Measurements from ENCODE around the gene MBD3. TPM values are rescaled to one million over a fixed set of nuclear protein-coding genes. Genes with fewer than 3 reads are reported as not detected.
"Not testable (repeated sequence)": the region's sequence is repeated elsewhere in the genome, so short reads cannot be mapped to it uniquely, and the experiment has no call there.

Gene MBD3
- total RNA-seq, 1 experiment from 2014 or later = 191 TPM

GRCh38 chr19:1540365-1540925, 52.2 kb downstream of the MBD3 start:
- no peak for DNase-seq (ENCODE audit: low read depth)

GRCh38 chr19:1539749-1540148, 52.9 kb downstream of the MBD3 start:
- DNase-seq (ENCODE audit: low read depth) = not testable (repeated sequence)

- DNase-seq (ENCODE audit: low read depth) = no peak
Observed at GRCh38 chr19:1538978-1539377, 53.7 kb downstream of the MBD3 start.

- not testable (repeated sequence) for DNase-seq (ENCODE audit: low read depth)
Observed at GRCh38 chr19:1535699-1536098, 57.0 kb downstream of the MBD3 start.

GRCh38 chr19:1534972-1535371, 57.7 kb downstream of the MBD3 start:
- DNase-seq (ENCODE audit: low read depth) = no peak

- no peak for DNase-seq (ENCODE audit: low read depth)
Observed at GRCh38 chr19:1533510-1534150, 59.0 kb downstream of the MBD3 start.

GRCh38 chr19:1532003-1532402, 60.7 kb downstream of the MBD3 start:
- no peak for DNase-seq (ENCODE audit: low read depth)

GRCh38 chr19:1531587-1531986, 61.1 kb downstream of the MBD3 start:
- DNase-seq (ENCODE audit: low read depth) = no peak

GRCh38 chr19:1530856-1531255, 61.8 kb downstream of the MBD3 start:
- not testable (repeated sequence) for DNase-seq (ENCODE audit: low read depth)

- no peak for DNase-seq (ENCODE audit: low read depth)
Observed at GRCh38 chr19:1529430-1529816, 63.2 kb downstream of the MBD3 start.

- no peak for DNase-seq (ENCODE audit: low read depth)
Observed at GRCh38 chr19:1528596-1529429, 63.9 kb downstream of the MBD3 start.

- no peak for DNase-seq (ENCODE audit: low read depth)
Observed at GRCh38 chr19:1527650-1528309, 64.9 kb downstream of the MBD3 start.

- DNase-seq (ENCODE audit: low read depth) = no peak
Observed at GRCh38 chr19:1526979-1527649, 65.6 kb downstream of the MBD3 start.

GRCh38 chr19:1526066-1526778, 66.4 kb downstream of the MBD3 start:
- no peak for DNase-seq (ENCODE audit: low read depth)

GRCh38 chr19:1525343-1525742, 67.3 kb downstream of the MBD3 start:
- no peak for DNase-seq (ENCODE audit: low read depth)

- DNase-seq (ENCODE audit: low read depth) = no peak
Observed at GRCh38 chr19:1524972-1525325, 67.7 kb downstream of the MBD3 start.

GRCh38 chr19:1524287-1524971, 68.2 kb downstream of the MBD3 start:
- DNase-seq (ENCODE audit: low read depth) = no peak

Data from LHCN-M2 (cell line).